ENCODE measurements around the gene HES6.
"Not testable (repeated sequence)": the region's sequence is repeated elsewhere in the genome, so short reads cannot be mapped to it uniquely, and the experiment has no call there.

The HES6 gene

DNA sequence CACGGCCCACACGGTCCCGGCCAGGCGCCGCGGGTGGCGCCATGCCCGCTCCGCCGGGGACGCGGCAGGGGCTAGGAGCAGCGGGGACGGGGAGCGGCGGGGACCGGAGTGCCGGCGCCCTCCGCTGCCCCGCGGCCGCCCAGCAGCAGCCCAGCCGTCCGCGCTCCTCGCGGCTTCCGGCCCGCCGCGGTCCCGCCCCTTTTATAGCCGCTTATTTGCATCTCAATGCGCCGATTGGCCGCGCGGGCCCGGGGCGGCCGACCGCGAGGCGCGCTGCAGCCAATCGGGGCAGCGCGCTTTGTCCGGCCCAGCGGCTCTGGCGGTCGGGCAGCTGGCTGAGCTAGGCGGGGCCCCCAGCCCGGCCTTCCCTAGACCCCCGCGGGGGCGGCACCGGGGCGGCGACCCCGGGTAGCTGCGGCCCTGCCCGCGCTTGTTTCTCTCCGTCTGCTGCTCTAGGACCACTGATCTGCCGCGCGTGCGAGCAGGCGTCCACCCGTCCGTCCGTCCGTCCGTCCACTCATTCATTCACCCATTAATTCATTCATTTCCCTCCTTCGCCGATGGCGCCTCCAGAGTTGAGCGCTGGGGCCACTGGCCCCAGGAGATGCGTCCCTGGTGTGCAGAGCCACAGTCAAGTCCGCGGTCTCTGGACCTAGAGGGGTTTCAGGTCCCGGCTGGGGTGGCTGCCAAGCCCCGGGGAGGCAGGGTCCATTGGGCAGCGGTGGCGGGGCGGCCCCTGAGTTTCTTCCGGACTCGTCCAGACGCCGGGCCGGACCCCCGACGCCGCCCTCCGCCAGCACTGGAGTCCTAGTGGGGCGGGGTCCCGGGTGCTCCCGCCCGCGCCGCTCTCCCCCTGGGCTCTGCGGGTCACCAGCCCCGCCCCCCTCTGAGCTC, at the start of gene HES6:
Gene HES6, minus strand, starts transcription at position 176 of the 894 bp plus-strand sequence. Its CDS starts 133 bp downstream, at position 43.
- peak; percentile 57 for DNase-seq (ENCODE audit: low read depth)

GRCh38 chr2:238289574-238289973, 49.7 kb upstream of the HES6 start:
- no peak for DNase-seq (ENCODE audit: low read depth)

DNA sequence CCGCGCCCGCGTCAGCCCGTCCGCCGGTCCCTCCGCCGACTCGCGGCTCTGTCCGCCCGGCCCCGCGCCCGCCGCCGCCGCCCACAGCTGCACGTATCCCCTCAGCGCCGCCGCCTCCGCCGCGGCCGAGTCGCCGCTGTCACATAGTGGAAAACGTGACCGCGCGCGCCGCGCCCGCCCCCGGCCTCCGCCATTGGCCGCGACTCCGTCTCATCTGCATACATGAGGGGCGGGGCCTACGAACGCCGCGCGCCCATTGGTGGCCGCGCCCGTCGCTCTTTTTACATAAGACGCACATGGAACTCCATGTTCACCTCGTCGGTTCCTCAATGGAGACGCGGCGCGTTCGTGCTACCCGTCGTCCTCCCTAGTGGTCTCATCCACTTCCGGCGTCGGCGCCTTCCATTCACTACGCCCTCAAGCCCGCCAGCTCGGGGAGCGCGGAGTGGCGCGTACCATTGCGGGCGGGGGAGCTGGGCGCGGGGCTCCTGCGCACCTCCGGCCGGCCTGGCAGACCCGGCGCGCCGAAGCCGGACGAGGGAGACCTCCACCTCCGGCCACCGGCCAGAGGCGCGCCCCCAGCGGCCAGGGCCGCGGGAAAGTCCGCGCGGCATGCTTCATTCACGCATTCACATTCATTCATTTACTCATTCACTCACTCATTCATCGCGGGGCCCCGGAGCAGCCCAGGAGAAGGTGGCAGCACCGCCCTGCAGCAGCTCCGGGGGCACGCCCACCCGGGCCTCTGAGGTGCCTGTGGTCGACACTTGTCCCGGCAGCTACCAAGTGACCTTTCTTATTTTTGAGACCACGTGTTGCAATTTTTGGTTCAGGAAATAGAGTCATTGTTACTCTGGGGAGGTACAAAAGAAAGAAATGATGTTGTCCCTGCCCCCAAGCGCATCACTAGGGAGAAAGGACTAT, 49.1 kb upstream of the HES6 start:
- DNase-seq (ENCODE audit: low read depth): peak; percentile 95

- peak; percentile 22 for DNase-seq (ENCODE audit: low read depth)
Observed at GRCh38 chr2:238287737-238288649, 48.2 kb upstream of the HES6 start, which contains the start of gene PER2. PER2 (minus strand) TSS chr2:238288610; CDS start chr2:238277936, 10,674 bp downstream.

- DNase-seq (ENCODE audit: low read depth): no peak
Observed at GRCh38 chr2:238286987-238287736, 47.3 kb upstream of the HES6 start.

DNA sequence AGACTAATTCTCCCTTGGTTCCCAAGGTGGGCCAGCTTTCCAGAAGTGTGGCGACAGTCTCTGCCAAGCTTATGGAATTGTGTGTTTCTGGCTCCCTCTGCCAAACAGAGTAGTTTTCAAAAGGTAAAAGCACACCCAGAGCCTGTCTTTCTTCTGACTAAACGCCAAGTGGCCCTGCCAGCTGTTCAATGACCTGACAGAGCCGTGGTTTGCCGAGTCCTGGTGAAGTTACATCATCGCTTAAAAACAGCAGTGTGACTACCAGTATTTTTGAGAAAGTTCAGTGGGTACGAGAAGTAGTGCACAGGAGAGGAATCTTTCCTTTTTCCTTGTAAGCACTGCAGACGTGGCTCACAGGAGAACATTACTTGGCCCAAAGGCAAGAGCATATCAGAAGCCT, 46.7 kb upstream of the HES6 start:
- no peak for DNase-seq (ENCODE audit: low read depth)

- DNase-seq (ENCODE audit: low read depth): no peak
Observed at GRCh38 chr2:238286095-238286494, 46.3 kb upstream of the HES6 start.

GRCh38 chr2:238285653-238286082, 45.8 kb upstream of the HES6 start:
- DNase-seq (ENCODE audit: low read depth): no peak

- DNase-seq (ENCODE audit: low read depth): no peak
Observed at GRCh38 chr2:238284802-238285515, 45.1 kb upstream of the HES6 start.

DNA sequence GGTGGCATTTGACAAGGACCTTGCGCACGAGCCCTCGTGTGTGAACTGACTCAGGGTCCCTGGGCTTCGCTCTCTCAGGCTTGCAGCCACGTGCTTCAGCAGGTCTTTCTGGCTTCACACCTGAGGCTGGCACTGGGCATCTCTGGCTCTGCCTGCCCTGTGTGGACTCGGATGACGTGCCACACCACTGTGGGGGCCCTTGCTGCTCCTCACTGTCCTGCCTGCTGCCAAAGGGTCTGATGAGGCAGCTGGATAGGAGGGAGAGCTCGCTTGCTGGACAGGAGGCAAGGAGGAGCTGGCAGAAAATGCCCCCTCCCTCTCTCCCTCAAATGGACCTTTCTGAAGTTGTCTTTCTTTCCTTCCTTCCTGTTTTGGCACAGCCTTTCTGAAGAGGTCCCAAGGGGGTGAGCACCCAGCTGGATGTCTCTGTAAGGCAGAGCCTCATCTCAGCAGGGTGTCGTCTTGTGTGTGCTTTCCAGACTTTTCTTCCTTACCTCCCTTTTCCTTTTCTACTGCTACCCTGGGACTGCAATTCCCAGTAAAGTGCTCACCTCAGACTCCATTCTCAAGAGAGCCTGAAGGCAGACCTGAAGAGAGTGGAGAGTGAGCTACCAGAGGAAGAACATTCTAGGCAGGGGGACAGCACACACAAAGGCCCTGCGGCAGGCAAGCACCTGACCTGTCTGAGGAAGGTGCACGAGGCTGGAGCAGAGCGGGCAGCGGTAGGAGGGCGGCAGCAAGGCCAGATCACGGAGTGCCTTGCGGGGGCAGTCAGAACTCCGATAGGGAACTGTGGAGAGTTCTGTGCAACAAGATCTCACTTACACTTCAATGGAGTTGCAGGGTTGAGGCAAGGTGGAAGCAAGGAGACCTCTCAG, 43.3 kb upstream of the HES6 start:
- no peak for DNase-seq (ENCODE audit: low read depth)

GRCh38 chr2:238281826-238282480, 42.1 kb upstream of the HES6 start:
- DNase-seq (ENCODE audit: low read depth): no peak

DNA sequence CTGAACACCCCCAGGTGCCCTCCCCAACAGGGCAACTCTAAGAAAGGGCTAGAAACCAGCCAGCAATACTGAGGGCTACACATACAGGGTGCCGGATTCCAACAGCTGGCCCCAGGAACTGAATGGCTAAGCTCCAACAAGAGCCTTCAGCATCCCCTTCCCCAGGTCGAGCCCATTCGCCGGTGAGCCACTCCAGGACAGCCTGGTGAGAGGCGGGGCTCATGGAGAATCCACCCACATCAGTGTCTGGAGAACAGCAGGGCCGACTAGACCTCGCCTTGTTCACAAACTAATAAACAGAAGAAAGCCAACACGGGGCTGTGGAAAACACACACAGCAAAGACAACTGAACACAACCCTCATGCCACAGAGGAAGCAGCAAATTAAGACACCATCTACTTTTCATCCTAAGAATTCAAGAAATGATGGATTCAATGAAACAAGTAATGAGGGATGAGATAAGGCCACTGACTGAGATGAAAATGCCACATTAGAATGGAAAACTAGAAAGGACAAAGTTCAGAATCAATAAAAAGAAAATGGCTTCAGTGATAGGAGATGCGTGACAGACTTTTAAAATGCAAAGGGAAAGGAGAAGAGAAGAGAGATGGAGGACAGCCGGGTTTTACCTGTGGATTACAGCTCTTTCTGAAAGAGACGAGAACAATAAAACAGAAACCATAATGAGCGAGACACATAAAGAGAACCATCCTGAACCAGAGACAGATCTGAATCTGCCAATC, 40.4 kb upstream of the HES6 start:
- no peak for DNase-seq (ENCODE audit: low read depth)

DNA sequence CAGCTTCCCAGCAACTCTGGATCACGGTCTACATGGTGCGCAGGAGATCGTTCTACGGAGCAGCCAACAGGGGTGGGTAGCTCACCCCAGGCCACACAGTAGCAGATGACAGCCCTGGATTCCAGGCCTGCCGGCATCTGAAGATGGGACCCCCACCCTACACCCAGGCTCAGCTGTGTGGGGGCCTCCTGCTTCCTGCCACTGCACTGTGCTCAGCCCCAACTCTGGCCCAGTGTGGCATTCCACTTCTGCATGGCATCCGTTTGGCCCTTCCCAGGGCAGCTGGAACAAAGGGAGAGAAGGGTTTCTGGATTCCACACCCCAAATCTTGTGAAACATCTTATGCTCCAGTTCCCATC, 39.5 kb upstream of the HES6 start:
- DNase-seq (ENCODE audit: low read depth): no peak

GRCh38 chr2:238278626-238279323, 38.9 kb upstream of the HES6 start:
- no peak for DNase-seq (ENCODE audit: low read depth)

DNA sequence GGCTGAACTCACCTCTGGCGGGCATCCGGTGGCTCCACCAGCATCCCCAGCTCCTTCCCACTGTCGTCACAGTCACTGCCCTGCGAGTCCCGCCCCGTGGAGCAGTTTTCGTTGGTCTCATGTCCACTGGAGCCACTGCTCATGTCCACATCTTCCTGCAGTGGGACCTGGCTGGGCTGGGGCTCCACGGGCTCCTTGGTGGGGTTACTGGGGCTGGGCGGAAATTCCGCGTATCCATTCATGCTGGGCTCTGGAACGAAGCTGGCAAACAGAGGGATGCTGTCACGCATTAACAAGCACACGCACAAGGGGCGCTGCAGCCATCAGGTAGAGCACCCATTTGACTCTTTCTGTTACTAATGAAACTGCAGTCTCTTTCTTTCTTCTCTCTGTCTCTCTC, 37.9 kb upstream of the HES6 start:
- no peak for DNase-seq (ENCODE audit: low read depth)

- DNase-seq (ENCODE audit: low read depth): no peak
Observed at GRCh38 chr2:238274152-238274865, 34.5 kb upstream of the HES6 start.

DNA sequence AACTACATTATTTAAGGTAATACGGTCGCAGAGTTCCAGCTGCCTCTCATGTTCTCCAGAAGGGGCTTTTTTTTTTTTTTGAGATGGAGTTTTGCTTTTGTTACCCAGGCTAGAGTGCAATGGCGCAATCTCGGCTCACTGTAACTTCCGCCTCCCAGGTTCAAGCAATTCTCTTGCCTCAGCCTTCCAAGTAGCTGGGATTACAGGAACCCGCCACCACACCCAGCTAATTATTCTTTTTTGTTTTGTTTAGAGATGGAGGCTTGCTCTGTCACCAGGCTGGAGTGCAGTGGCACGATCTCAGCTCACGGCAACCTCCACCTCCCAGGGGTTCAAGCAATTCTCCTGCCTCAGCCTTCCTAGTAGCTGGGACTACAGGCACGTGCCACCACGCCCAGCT, 33.6 kb upstream of the HES6 start:
- DNase-seq (ENCODE audit: low read depth): not testable (repeated sequence)

All from activated gamma-delta T cell treated with anti-CD3 and anti-CD28 coated beads, Interleukin-2, amount 50 U/mL, for 16 hours (primary cell).